ENCODE measurements around the gene NOP10.
"Not testable (repeated sequence)": the region's sequence is repeated elsewhere in the genome, so short reads cannot be mapped to it uniquely, and the experiment has no call there.

DNA sequence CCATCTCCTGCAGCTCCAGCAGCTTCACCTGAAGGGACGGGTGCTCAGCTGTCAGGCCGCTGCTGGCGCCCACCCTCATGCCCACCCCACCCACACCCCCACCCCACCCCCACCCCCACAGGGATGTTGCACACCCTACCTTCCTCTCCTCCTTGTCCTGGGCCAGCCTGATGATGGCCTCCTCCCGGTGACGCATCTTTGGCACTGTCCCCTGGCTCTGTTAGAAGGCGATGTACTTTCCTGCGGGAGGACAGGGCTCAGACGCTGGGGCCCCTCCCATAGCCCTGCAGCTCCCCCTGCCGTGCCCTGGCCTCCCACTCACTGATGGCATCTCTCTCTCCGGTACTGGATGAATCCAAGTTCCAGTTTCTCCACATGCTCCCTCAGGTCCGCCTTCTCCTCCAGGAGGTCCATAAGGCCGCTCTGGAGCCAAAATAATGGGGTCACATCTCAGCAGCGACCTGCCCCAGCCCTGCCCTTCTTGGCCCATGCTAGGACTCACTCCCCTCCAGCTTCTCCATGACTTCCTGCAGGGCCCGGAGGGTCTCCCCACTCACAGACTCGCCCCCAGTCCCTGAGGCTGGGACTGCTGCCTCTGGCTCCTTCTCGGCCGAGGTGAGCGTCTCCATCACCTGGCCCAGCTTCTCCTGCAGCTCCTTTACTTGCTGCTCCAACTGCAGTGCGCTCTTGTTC, 39.0 kb upstream of the NOP10 start:
- not testable (repeated sequence) for TF ChIP-seq CTCF (conservative IDR thresholded peaks at IDR 0.05 in 1 of 2, IDR thresholded peaks at IDR 0.05 in 1 of 2; ENCODE audit: extremely low read depth in 1 of 2, insufficient read depth in 1 of 2, low read depth in 1 of 2, low read length in 2 of 2); EZH2 (IDR thresholded peaks at IDR 0.05; ENCODE audit: borderline replicate concordance, low read length)

Data from mammary epithelial cell (primary cell).